Thoracic aorta (tissue), 2 donors: ENCODE results near the gene TNS3. TPM values are rescaled to one million over a fixed set of nuclear protein-coding genes. Genes with fewer than 3 reads are reported as not detected.
A peak's percentile ranks its signal among the peaks of the same experiment; 100 is the strongest.
"Not testable (repeated sequence)": the region's sequence is repeated elsewhere in the genome, so short reads cannot be mapped to it uniquely, and the experiment has no call there.

Experiments
- ATAC-seq: fragments of 150-250 bp; one replicate; pipeline ENCODE4 v1.8.0; 2017; ENCODE audit warnings: low read depth; ENCODE audit not compliant: insufficient number of reproducible peaks, low FRiP score
- DNase-seq: peaks from one replicate; pipeline ENCODE4 v3.0.0-alpha.2; 2020; ENCODE audit warnings: low spot score
- H3K27ac ChIP-seq, 2 donors: fragments of 200-600 bp; sonication (generic); 1 replicate in 1 of 2; 2 replicates in 1 of 2; pipeline ENCODE4 v1.5.1; 2016; ENCODE audit warnings: mild to moderate bottlenecking in 2 of 2, moderate library complexity in 2 of 2
- H3K27me3 ChIP-seq: fragments of 200-600 bp; sonication (generic); replicated peaks from 2 replicates; pipeline ENCODE4 v1.6.0; 2016; ENCODE audit warnings: mild to moderate bottlenecking; ENCODE audit not compliant: insufficient read depth
- H3K36me3 ChIP-seq: fragments of 200-600 bp; sonication (generic); one replicate; pipeline ENCODE4 v1.5.1; 2016
- H3K4me1 ChIP-seq, 2 donors: fragments of 200-600 bp; sonication (generic); 1 replicate in 1 of 2; 2 replicates in 1 of 2; pipeline versions ENCODE4 v1.5.1 to v1.6.0; 2016; ENCODE audit warnings: low read depth in 2 of 2, mild to moderate bottlenecking in 1 of 2; ENCODE audit not compliant: control insufficient read depth in 1 of 2
- H3K4me3 ChIP-seq: fragments of 200-600 bp; sonication (generic); 2 replicates; pipeline ENCODE4 v1.5.1; 2016; ENCODE audit warnings: mild to moderate bottlenecking
- H3K9me3 ChIP-seq: fragments of 200-600 bp; sonication (generic); 2 replicates; pipeline ENCODE4 v1.5.1; 2016
- total RNA-seq, 2 donors: library from RNA; depleted of rRNA; stranded (reverse); fragments of >200 nt; gene quantifications; one replicate each; pipeline versions ENCODE4 v1.1.0 to v1.2.3, GENCODE V29; 2016
- TF ChIP-seq, protein P1 (sequence below): fragments of 200-600 bp; sonication (generic); IDR thresholded peaks from one replicate; pipeline ENCODE4 v1.5.1; 2019; ENCODE audit warnings: antibody characterized with exemption

Gene TNS3
- total RNA-seq, 2 donors from 2014 or later: 138 to 151 TPM

DNA sequence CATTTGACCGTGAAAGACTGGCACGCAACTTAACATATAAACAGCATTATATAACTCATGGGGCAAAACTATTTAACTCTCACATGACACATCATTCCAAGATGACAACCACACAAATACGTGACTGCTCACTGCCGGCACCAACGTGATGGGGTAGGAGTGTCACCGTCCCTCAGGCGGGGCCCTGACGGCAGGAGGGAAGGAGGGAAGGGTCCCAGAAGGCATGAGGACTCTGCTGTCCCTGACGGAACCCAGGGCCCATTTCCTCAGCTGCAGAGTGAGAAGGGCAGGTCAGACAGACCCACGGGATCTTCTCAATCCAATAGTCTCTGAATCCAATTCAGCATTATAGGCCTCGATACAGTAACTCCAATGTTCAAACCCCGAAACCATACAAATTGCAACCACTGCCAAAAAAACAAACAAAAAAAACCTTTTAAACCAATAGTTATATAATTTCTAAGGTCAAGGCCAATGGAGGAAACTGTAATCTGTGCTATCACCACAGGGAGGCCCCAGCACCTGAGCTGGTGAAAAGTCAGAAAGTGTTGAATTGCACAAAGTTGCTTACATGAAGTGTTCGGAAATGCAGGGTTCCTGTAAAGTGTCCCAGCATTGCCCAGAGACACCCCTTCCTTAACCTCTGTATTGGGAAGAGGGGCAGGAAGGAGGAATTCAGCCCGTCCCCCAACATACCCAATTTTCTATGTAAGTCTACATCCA lies 137.4 kb downstream of the TNS3 start:
- TF ChIP-seq, protein P1, sequence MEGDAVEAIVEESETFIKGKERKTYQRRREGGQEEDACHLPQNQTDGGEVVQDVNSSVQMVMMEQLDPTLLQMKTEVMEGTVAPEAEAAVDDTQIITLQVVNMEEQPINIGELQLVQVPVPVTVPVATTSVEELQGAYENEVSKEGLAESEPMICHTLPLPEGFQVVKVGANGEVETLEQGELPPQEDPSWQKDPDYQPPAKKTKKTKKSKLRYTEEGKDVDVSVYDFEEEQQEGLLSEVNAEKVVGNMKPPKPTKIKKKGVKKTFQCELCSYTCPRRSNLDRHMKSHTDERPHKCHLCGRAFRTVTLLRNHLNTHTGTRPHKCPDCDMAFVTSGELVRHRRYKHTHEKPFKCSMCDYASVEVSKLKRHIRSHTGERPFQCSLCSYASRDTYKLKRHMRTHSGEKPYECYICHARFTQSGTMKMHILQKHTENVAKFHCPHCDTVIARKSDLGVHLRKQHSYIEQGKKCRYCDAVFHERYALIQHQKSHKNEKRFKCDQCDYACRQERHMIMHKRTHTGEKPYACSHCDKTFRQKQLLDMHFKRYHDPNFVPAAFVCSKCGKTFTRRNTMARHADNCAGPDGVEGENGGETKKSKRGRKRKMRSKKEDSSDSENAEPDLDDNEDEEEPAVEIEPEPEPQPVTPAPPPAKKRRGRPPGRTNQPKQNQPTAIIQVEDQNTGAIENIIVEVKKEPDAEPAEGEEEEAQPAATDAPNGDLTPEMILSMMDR: peak; percentile 59
- H3K4me1 ChIP-seq: peaks cover 8 to 49% of the 10 kb centered on the region in 2 donors
- ATAC-seq (no peak), DNase-seq (no peak)
- no peaks in the 10 kb centered on the region for H3K27me3 ChIP-seq
- no peak overlapping the region for H3K27ac ChIP-seq
- H3K36me3 ChIP-seq: peaks cover 2% of the 10 kb centered on the region
- no peak overlapping the region for H3K4me3 ChIP-seq
- no peaks in the 10 kb centered on the region for H3K9me3 ChIP-seq

DNA sequence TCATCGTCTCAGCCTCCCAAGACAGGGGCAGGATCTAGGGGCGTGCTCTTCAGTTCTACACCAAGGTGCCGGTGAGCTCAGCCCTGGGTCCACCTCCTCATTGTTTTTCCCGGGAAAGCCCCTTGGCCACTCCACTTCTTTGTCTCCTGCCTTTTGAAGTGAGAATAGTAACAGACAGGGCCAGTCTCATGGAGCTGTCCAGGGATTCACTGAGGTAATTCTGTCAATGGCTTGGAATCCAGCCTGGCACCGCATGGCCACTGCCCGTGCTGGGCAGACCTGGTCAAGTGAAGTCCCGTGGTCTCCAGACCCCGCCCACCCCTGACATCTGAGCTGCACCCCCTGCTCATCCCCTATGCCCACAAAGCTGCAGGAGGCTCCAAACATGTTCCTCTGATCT lies 138.9 kb downstream of the TNS3 start:
- TF ChIP-seq, protein P1: no peak
- no peaks in the 10 kb centered on the region for H3K9me3 ChIP-seq
- peaks cover 8 to 47% of the 10 kb centered on the region in 2 donors for H3K4me1 ChIP-seq
- DNase-seq (no peak), ATAC-seq (no peak)
- H3K36me3 ChIP-seq: peaks cover 11% of the 10 kb centered on the region
- H3K27me3 ChIP-seq: no peaks in the 10 kb centered on the region
- no peak overlapping the region for H3K27ac ChIP-seq
- H3K4me3 ChIP-seq: no peak overlapping the region

DNA sequence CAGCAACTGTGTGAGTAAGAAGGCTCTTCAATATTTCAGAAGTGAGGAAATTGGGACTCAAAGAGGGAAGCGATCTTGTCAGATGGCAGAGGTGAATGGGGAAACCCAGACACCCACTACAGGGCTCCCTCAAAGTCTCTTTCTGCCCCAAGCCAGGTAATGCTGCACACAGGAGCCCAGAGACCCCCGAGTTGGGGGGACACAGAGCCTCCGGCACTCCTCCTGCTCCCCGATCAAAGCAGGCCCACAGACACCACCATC lies 139.4 kb downstream of the TNS3 start:
- TF ChIP-seq, protein P1: no peak
- DNase-seq (no peak), ATAC-seq (no peak)
- H3K9me3 ChIP-seq: no peaks in the 10 kb centered on the region
- H3K27me3 ChIP-seq: no peaks in the 10 kb centered on the region
- H3K4me3 ChIP-seq: no peak overlapping the region
- H3K27ac ChIP-seq: no peak overlapping the region
- peaks cover 11% of the 10 kb centered on the region for H3K36me3 ChIP-seq
- H3K4me1 ChIP-seq: peaks cover 8 to 42% of the 10 kb centered on the region in 2 donors

DNA sequence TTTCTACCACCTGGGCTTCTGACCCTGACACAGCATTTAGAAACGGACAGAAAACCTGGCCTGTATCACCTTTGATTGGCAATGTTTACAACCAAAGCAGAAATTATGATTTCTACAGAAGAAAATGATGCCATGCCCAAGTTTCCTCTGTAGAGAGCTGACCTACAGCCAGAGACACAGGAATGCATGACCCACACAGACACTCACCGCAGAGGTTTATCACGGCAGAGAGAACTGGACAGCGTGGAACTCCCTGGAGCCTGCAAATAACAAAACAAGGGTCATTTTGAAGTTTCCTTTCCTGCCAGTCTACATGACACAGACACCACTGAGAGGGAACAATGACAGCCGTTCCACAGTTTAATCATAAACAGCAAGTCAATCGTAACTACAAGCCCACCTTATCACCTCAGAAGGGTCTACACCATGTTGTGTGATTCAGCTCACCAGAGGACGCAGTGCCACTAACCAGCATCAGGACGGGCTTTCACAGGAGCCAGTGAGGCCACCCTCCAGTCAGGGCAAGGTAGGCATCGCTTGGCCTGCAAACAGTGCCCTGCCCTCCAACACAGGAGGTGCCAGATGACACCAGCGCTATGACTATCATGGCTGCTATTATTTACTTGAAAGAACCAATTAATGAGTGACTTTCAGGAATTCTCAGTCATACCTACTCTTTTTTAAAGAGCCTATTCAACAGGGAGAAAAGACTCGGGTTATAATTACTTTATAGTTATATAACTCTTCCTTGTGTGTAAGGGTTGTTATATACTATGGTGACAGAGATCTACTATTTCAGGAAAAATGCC lies 139.9 kb downstream of the TNS3 start:
- peaks cover 8 to 37% of the 10 kb centered on the region in 2 donors for H3K4me1 ChIP-seq
- no peaks in the 10 kb centered on the region for H3K27me3 ChIP-seq
- DNase-seq (no peak), ATAC-seq (no peak)
- no peak overlapping the region for H3K27ac ChIP-seq
- H3K4me3 ChIP-seq: no peak overlapping the region
- H3K36me3 ChIP-seq: peaks cover 11% of the 10 kb centered on the region
- TF ChIP-seq, protein P1: no peak
- H3K9me3 ChIP-seq: no peaks in the 10 kb centered on the region

DNA sequence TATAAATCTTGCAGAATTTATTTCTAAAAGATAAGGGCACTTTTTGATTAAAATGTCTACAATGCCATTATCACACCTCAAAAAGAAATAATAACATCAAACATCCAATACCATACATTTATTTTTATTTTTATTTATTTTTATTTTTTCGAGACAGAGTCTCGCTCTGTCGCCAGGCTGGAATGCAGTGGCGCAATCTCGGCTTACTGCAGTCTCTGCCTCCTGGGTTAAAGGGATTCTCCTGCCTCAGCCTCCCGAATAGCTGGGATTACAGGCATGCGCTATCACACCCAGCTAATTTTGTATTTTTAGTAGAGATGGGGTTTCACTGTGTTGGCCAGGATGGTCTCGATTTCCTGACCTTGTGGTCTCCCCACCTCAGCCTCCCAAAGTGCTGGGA lies 140.9 kb downstream of the TNS3 start:
- H3K9me3 ChIP-seq, H3K27ac ChIP-seq, ATAC-seq, H3K27me3 ChIP-seq, H3K4me3 ChIP-seq, DNase-seq: not testable (repeated sequence)
- peaks cover 8 to 27% of the 10 kb centered on the region in 2 donors for H3K4me1 ChIP-seq
- peaks cover 11% of the 10 kb centered on the region for H3K36me3 ChIP-seq
